Gastroesophageal sphincter (tissue), 4 donors: ENCODE measurements around the gene SYNJ2. TPM values are rescaled to one million over a fixed set of nuclear protein-coding genes. Genes with fewer than 3 reads are reported as not detected.

ENCODE experiments used
- ATAC-seq: fragments of 150-250 bp; one replicate; pipeline ENCODE4 v1.9.1; 2016; ENCODE audit warnings: mild to moderate bottlenecking, moderate library complexity
- H3K27ac ChIP-seq, 4 donors: fragments of 200-600 bp; sonication (generic) in 3 of 4; 1 replicate in 3 of 4; 2 replicates in 1 of 4; pipeline ENCODE4 v1.5.1; 2016 to 2019
- H3K27me3 ChIP-seq: fragments of 200-600 bp; sonication (generic); one replicate; pipeline ENCODE4 v1.5.1; 2019
- H3K36me3 ChIP-seq, 2 donors: fragments of 200-600 bp; sonication (generic); one replicate each; pipeline ENCODE4 v1.5.1; 2019; ENCODE audit warnings: control low read depth in 1 of 2
- H3K4me1 ChIP-seq, 3 donors: fragments of 200-600 bp; sonication (generic); 1 replicate in 2 of 3; 2 replicates in 1 of 3; pipeline ENCODE4 v1.5.1; 2016 to 2019; ENCODE audit warnings: control low read depth in 2 of 3
- H3K4me3 ChIP-seq, 2 donors: fragments of 200-600 bp; sonication (generic); one replicate each; pipeline ENCODE4 v1.5.1; 2019; ENCODE audit warnings: mild to moderate bottlenecking in 1 of 2, moderate library complexity in 1 of 2
- H3K9me3 ChIP-seq, 3 donors: fragments of 200-600 bp; sonication (generic); one replicate each; pipeline ENCODE4 v1.5.1; 2017 to 2019; ENCODE audit warnings: control low read depth in 2 of 3
- EP300 ChIP-seq: sonication (generic); formaldehyde crosslinking; IDR thresholded peaks from one replicate; pipeline ENCODE4 v1.6.1; 2017; ENCODE audit warnings: antibody characterized with exemption, mild to moderate bottlenecking
- POLR2A ChIP-seq, 2 donors: fragments of 450-650 bp; IDR thresholded peaks; one replicate each; pipeline ENCODE4 v1.6.1; 2017; ENCODE audit warnings: antibody characterized with exemption in 2 of 2, mild to moderate bottlenecking in 2 of 2, moderate library complexity in 1 of 2
- POLR2AphosphoS5 ChIP-seq: sonication (generic); formaldehyde crosslinking; IDR thresholded peaks from one replicate; pipeline ENCODE4 v1.6.1; 2017; ENCODE audit warnings: antibody characterized with exemption
- WGBS, 2 donors: methylation state at CpG; one replicate each; pipeline ENCODE4 v1.1.5; 2018; ENCODE audit warnings: low coverage in 1 of 2; 5-methylcytosine and 5-hydroxymethylcytosine counted together
- total RNA-seq, 4 donors: library from RNA; depleted of rRNA; stranded (reverse); fragments of >200 nt; gene quantifications; one replicate each; pipeline ENCODE4 v1.1.0, GENCODE V29; 2016
- TF ChIP-seq, protein P1 (sequence below), 4 experiments: fragments of 200-600 bp in 2 of 4; fragments of 450-650 bp in 2 of 4; sonication (generic) in 1 of 4; IDR thresholded peaks; one replicate each; pipeline ENCODE4 v1.5.1; 2017 to 2019; ENCODE audit warnings: antibody characterized with exemption in 4 of 4, mild to moderate bottlenecking in 2 of 4, moderate library complexity in 2 of 4

Gene SYNJ2
- total RNA-seq, 4 donors from 2014 or later, result 19.9 to 27.9 (median 21.6) TPM

DNA sequence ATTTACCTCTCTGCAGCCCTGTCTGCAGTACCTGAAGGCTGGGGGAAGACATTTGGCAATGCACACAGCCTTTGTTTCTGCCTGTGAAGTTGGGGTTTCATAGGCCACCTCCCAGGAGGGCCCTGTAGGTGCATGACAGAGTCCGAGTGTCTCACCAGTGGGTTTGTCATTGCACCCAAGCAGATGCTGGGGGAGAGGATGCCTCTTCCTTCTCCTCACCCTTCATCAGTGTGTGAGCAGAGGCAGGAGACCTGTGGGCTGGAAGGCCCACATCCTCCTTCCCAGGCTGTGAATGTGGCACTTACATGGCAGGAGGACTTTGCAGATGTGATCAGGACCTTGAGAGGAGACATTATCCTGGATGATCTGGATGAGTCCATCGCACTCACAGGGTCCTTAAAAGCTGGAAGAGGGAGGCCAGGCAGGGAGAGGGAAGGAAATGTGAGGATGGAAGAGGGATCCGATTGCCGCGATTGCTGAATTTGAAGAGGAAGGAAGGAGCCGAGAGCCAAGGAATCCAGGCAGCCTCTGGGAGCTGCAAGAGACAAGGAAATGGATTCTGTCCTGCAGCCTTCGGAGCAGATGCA is 30.4 kb downstream of the SYNJ2 start:
- H3K9me3 ChIP-seq, result no peaks in the 10 kb centered on the region
- H3K27ac ChIP-seq, result no peak overlapping the region

DNA sequence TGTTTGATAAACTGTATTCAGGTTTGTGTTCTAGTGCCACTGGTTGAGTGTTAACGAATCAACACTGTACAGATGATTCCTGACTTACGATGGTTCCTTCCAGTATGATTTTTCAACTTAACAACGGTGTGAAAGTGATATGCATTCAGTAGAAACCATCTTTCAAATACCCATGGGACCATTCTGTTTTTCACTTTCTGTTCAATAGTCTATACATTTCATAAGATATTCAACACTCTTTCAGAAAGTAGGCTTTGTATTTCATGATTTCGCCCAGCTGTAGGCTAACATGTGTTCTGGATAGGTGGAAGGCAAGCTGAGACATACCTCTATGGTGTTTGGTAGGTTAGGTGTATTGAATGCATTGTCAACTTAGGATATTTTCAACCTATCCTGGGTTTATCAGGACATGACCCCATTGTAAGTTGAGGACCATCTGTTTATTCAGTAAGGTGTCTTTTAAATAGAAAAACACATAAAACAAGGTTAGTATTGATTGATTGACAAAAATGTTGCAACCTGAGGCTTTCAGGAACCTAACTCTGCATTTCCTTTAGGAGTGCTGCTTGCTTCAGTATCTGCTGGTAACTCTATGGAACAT is 32.3 kb downstream of the SYNJ2 start:
- Histone ChIP-seq H3K27me3 (no peaks in the 10 kb centered on the region), H3K4me1 (peaks cover 4 to 31% (median 14%) of the 10 kb centered on the region in 3 donors), H3K36me3 (no peaks in the 10 kb centered on the region), H3K27ac (no peak overlapping the region), H3K4me3 (no peak overlapping the region), H3K9me3 (no peaks in the 10 kb centered on the region)
- TF ChIP-seq POLR2A (IDR thresholded peaks at IDR 0.05), result no peak
- no peak for TF ChIP-seq POLR2AphosphoS5
- TF ChIP-seq EP300, result no peak
- TF ChIP-seq, protein P1, sequence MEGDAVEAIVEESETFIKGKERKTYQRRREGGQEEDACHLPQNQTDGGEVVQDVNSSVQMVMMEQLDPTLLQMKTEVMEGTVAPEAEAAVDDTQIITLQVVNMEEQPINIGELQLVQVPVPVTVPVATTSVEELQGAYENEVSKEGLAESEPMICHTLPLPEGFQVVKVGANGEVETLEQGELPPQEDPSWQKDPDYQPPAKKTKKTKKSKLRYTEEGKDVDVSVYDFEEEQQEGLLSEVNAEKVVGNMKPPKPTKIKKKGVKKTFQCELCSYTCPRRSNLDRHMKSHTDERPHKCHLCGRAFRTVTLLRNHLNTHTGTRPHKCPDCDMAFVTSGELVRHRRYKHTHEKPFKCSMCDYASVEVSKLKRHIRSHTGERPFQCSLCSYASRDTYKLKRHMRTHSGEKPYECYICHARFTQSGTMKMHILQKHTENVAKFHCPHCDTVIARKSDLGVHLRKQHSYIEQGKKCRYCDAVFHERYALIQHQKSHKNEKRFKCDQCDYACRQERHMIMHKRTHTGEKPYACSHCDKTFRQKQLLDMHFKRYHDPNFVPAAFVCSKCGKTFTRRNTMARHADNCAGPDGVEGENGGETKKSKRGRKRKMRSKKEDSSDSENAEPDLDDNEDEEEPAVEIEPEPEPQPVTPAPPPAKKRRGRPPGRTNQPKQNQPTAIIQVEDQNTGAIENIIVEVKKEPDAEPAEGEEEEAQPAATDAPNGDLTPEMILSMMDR (IDR thresholded peaks at IDR 0.05), result no peak
- 76 to 91% methylated on average over 3 to 4 of the region's 4 CpGs for WGBS, 2 donors
- no peak for ATAC-seq

More for the DNA sequence above, 30.4 kb downstream of the SYNJ2 start:
- WGBS, 2 donors, result 97 to 100% methylated on average over 5 to 6 of the region's 7 CpGs
- ATAC-seq, result no peak
- Histone ChIP-seq H3K4me1 (peaks cover 4 to 32% (median 12%) of the 10 kb centered on the region in 3 donors), H3K27me3 (no peaks in the 10 kb centered on the region), H3K36me3 (no peaks in the 10 kb centered on the region), H3K4me3 (no peak overlapping the region)
- TF ChIP-seq POLR2AphosphoS5 (no peak), POLR2A (IDR thresholded peaks at IDR 0.05) (no peak), EP300 (no peak)
- TF ChIP-seq, protein P1 (IDR thresholded peaks at IDR 0.05), result no peak

DNA sequence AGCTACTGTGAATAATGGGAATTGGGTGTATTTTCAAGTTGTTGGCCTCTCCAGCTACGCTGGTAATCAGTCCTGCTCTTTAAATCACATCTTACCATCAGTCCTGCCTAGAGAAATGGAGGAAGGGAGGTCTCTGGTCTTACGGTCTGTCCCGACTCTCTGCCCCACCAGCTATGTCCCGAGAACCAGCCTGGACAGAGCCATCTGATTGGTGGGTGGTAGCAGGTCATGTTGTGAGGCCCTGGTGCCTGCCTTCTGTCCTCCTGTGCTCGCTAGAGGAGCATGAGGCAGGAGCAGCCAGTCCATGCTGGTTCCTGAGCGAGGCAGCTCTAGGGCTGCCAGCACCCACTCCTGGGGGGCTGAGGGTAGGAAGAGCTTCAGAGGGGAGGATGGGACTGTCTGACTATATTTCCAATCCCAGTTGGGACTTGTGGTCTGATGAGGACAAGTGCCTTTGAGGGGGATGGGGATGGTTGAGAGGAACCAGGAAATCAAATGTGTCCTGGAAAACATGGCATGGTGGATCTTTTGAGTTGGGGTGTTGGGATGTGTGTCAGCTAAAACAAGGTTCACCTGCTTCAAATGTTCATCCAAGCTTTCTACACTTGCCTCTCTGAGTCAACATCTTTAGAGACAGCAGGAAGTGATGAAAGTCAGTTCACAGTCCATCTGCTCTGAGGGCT is 33.0 kb downstream of the SYNJ2 start:
- 94% methylated on average over 2 of the region's 6 CpGs; no CpG with 5 or more reads in 1 of the 2 donors for WGBS, 2 donors
- H3K4me3 ChIP-seq, result no peak overlapping the region
- ATAC-seq, result no peak
- H3K4me1 ChIP-seq, result peaks cover 0 to 31% (median 12%) of the 10 kb centered on the region in 3 donors
- no peaks in the 10 kb centered on the region for H3K36me3 ChIP-seq
- TF ChIP-seq, protein P1 (IDR thresholded peaks at IDR 0.05), result no peak
- TF ChIP-seq POLR2A (IDR thresholded peaks at IDR 0.05) (no peak), POLR2AphosphoS5 (no peak), EP300 (no peak)
- H3K27me3 ChIP-seq, result no peaks in the 10 kb centered on the region
- no peak overlapping the region for H3K27ac ChIP-seq
- no peaks in the 10 kb centered on the region for H3K9me3 ChIP-seq

DNA sequence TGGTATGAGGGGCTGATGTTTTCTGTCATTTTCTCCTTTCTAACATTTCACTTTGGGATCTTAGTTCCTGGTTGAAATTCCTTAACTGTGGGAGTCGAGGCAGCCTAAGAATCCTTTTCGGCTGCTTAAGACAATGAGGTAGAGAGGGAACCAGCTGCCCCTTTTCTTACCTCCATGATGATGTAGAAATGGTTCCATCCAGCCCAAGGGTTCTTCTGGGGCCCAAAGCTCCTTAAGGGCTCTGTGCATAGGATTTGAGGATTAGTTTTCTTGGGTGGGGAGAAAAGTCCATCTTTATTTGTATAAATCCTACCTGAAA is 33.5 kb downstream of the SYNJ2 start:
- no peak overlapping the region for H3K4me3 ChIP-seq
- peaks cover 0 to under 1% of the 10 kb centered on the region in 2 donors for H3K36me3 ChIP-seq
- TF ChIP-seq POLR2AphosphoS5 (no peak), POLR2A (IDR thresholded peaks at IDR 0.05) (no peak), EP300 (no peak)
- TF ChIP-seq, protein P1 (IDR thresholded peaks at IDR 0.05), result no peak
- no peak overlapping the region for H3K27ac ChIP-seq
- WGBS, 2 donors, result 70 to 93% methylated on average over 2 of the region's 2 CpGs
- peaks cover 0 to 30% (median 9%) of the 10 kb centered on the region in 3 donors for H3K4me1 ChIP-seq
- H3K9me3 ChIP-seq, result no peaks in the 10 kb centered on the region
- H3K27me3 ChIP-seq, result no peaks in the 10 kb centered on the region
- no peak for ATAC-seq
